A549 (cell line): ENCODE measurements around the gene PLD2. TPM values are rescaled to one million over a fixed set of nuclear protein-coding genes. Genes with fewer than 3 reads are reported as not detected.
A peak's percentile ranks its signal among the peaks of the same experiment; 100 is the strongest.

Experiments used
- ATAC-seq, 2 experiments: fragments of 200-7000 bp in 1 of 2; fragments of >200 bp in 1 of 2; cut with Nextera tagmentation in 1 of 2; cut with Tn5 transposase in 1 of 2; 3 replicates each; pipeline versions ENCODE4 v1.8.0 to v1.9.1; 2018 to 2020; ENCODE audit warnings: mild to moderate bottlenecking in 1 of 2, moderate library complexity in 1 of 2
- CTCF ChIA-PET: fragments of 300-600 bp; sonication (Branson Sonifier 250); formaldehyde crosslinking; extraction: SDS; loops from one replicate; lab custom pipeline; 2021; ENCODE audit warnings: antibody characterized with exemption, inconsistent platforms; lab: Yijun Ruan, JAX
- POLR2A ChIA-PET: fragments of 350-600 bp; formaldehyde crosslinking; extraction: SDS; loops from one replicate; lab custom pipeline; 2021; ENCODE audit warnings: antibody characterized with exemption, inconsistent platforms; lab: Yijun Ruan, JAX
- DNase-seq, 2 experiments: peaks; one replicate each; pipeline versions ENCODE4 v3.0.0 to v3.0.0-alpha.2; 2011 to 2016; ENCODE audit warnings: low read depth in 1 of 2, low spot score in 1 of 2
- FAIRE-seq: peaks from 2 replicates; lab custom pipeline; 2011; peaks lifted over from hg19 to GRCh38; lab: Jason Lieb, UNC
- H3K27ac ChIP-seq, 2 experiments: fragments of >200 bp; sonication (Bioruptor Twin); formaldehyde crosslinking; 3 replicates each; pipeline ENCODE4 v1.5.1; 2016 to 2017
- H3K4me1 ChIP-seq: fragments of >200 bp; sonication (Bioruptor Twin); formaldehyde crosslinking; 3 replicates; pipeline ENCODE4 v1.6.1; 2016
- H3K4me2 ChIP-seq: fragments of >200 bp; sonication (Bioruptor Twin); formaldehyde crosslinking; 3 replicates; pipeline ENCODE4 v1.6.1; 2016
- H3K4me3 ChIP-seq: fragments of >200 bp; sonication (Bioruptor Twin); formaldehyde crosslinking; 3 replicates; pipeline ENCODE4 v1.5.1; 2016
- H3K9me3 ChIP-seq: fragments of >200 bp; sonication (Bioruptor Twin); formaldehyde crosslinking; 3 replicates; pipeline ENCODE4 v1.6.1; 2016
- BHLHE40 ChIP-seq: IDR thresholded peaks from 2 replicates; pipeline ENCODE4 v1.6.1; 2012; ENCODE audit warnings: low read depth, low read length, inconsistent platforms
- EHF ChIP-seq: fragments of 250-450 bp; sonication (Bioruptor Pico); IDR thresholded peaks from 2 replicates; pipeline ENCODE4 v1.5.0; 2020; ENCODE audit warnings: mild to moderate bottlenecking
- EP300 ChIP-seq, 2 experiments: fragments of >200 bp; sonication (Bioruptor Twin); formaldehyde crosslinking; IDR thresholded peaks; 2 replicates in 1 of 2; 3 replicates in 1 of 2; pipeline ENCODE4 v1.6.1; 2016 to 2017
- ESRRA ChIP-seq: fragments of 150-350 bp; IDR thresholded peaks from 2 replicates; pipeline ENCODE4 v1.6.1; 2014; ENCODE audit warnings: mild to moderate bottlenecking, low read length, borderline replicate concordance
- FOXS1 ChIP-seq: fragments of 250-450 bp; sonication (Bioruptor Pico); IDR thresholded peaks from 2 replicates; pipeline ENCODE4 v1.5.0; 2020; ENCODE audit warnings: mild to moderate bottlenecking, moderate library complexity
- HDAC2 ChIP-seq: fragments of 200-600 bp; sonication (generic); IDR thresholded peaks from 2 replicates; pipeline ENCODE4 v1.6.1; 2016
- HES2 ChIP-seq: fragments of >200 bp; sonication (Bioruptor Twin); formaldehyde crosslinking; IDR thresholded peaks from 2 replicates; pipeline ENCODE4 v1.6.1; 2016
- HOXB13 ChIP-seq: fragments of 250-450 bp; sonication (Bioruptor Pico); IDR thresholded peaks from 2 replicates; pipeline ENCODE4 v1.5.0; 2020; ENCODE audit warnings: low read depth, mild to moderate bottlenecking, moderate library complexity
- HOXB5 ChIP-seq: fragments of 250-450 bp; sonication (Bioruptor Pico); IDR thresholded peaks from 2 replicates; pipeline ENCODE4 v1.5.0; 2020; ENCODE audit warnings: mild to moderate bottlenecking, moderate library complexity
- JUN ChIP-seq, 2 experiments: fragments of >200 bp; sonication (Bioruptor Twin); formaldehyde crosslinking; IDR thresholded peaks; 2 replicates in 1 of 2; 3 replicates in 1 of 2; pipeline ENCODE4 v1.6.1; 2016 to 2017
- KDM1A ChIP-seq: fragments of 200-600 bp; sonication (generic); IDR thresholded peaks from 2 replicates; pipeline ENCODE4 v1.6.1; 2016; ENCODE audit warnings: low read depth, mild to moderate bottlenecking
- MAFK ChIP-seq: fragments of 450-650 bp; IDR thresholded peaks from 2 replicates; pipeline ENCODE4 v1.6.1; 2014; ENCODE audit not compliant: partially characterized antibody
- MAZ ChIP-seq: fragments of 150-350 bp; IDR thresholded peaks from 2 replicates; pipeline ENCODE4 v1.6.1; 2014; ENCODE audit warnings: antibody characterized with exemption, low read depth, low read length, borderline replicate concordance
- NR3C1 ChIP-seq: fragments of >200 bp; sonication (Bioruptor Twin); formaldehyde crosslinking; IDR thresholded peaks from 3 replicates; pipeline ENCODE4 v1.6.1; 2017
- RARB ChIP-seq: fragments of 250-450 bp; sonication (Bioruptor Pico); IDR thresholded peaks from 2 replicates; pipeline ENCODE4 v1.8.0; 2021; ENCODE audit warnings: mild to moderate bottlenecking, moderate library complexity
- RCOR1 ChIP-seq: fragments of 150-350 bp; IDR thresholded peaks from 2 replicates; pipeline ENCODE4 v1.6.1; 2014; ENCODE audit warnings: antibody characterized with exemption, low read length, low read depth
- RFX5 ChIP-seq: fragments of 450-650 bp; IDR thresholded peaks from 2 replicates; pipeline ENCODE4 v1.7.1; 2014; ENCODE audit warnings: antibody characterized with exemption, mild to moderate bottlenecking, moderate library complexity
- SMC3 ChIP-seq: fragments of >200 bp; sonication (Bioruptor Twin); formaldehyde crosslinking; IDR thresholded peaks from 3 replicates; pipeline ENCODE4 v1.6.1; 2018; ENCODE audit warnings: inconsistent platforms
- SREBF2 ChIP-seq: fragments of 450-650 bp; IDR thresholded peaks from 2 replicates; pipeline ENCODE4 v1.6.1; 2014; ENCODE audit warnings: mild to moderate bottlenecking, moderate library complexity
- TFCP2L1 ChIP-seq: fragments of 250-450 bp; sonication (Bioruptor Pico); IDR thresholded peaks from 2 replicates; pipeline ENCODE4 v1.5.0; 2021; ENCODE audit warnings: mild to moderate bottlenecking
- ZC3H11A ChIP-seq: fragments of 450-650 bp; IDR thresholded peaks from 2 replicates; pipeline ENCODE4 v1.6.1; 2014; ENCODE audit warnings: antibody characterized with exemption, mild to moderate bottlenecking
- ZFP36 ChIP-seq: fragments of 450-650 bp; IDR thresholded peaks from 2 replicates; pipeline ENCODE4 v1.6.1; 2014; ENCODE audit warnings: borderline replicate concordance; ENCODE audit not compliant: partially characterized antibody
- ZNF302 ChIP-seq: fragments of 250-450 bp; sonication (Bioruptor Pico); IDR thresholded peaks from 2 replicates; pipeline ENCODE4 v1.9.0; 2021; ENCODE audit warnings: inconsistent platforms, mild to moderate bottlenecking, moderate library complexity
- WGBS: methylation state at CpG from one replicate; pipeline ENCODE4 v1.1.6; 2017; ENCODE audit errors: missing lambda C conversion rate; 5-methylcytosine and 5-hydroxymethylcytosine counted together
- polyA plus RNA-seq, 4 experiments: library from polyadenylated mRNA; depleted of rRNA in 3 of 4; stranded (reverse); fragments of >200 nt; fragmentation: RNase III in 1 of 4; extraction: RNeasy Plus Mini Kit Qiagen cat#74134 plus additional on column Dnase treatment in 1 of 4; gene quantifications; 2 replicates in 3 of 4; 3 replicates in 1 of 4; pipeline ENCODE4 v1.2.3, GENCODE V29; 2011 to 2017

PLD2 gene
- polyA plus RNA-seq, 2 of the 4 experiments (the other 2 are of a cell fraction), result 17.0 to 23.0 TPM

GRCh38 chr17:4837471-4838308 lies 30.7 kb downstream of the PLD2 start:
- WGBS, result 90% methylated on average over 13 of the region's 13 CpGs
- Histone ChIP-seq H3K4me3 (no peak overlapping the region), H3K4me2 (no peak overlapping the region), H3K4me1 (peaks cover 37% of the 10 kb centered on the region), H3K27ac (no peak overlapping the region), H3K9me3 (no peaks in the 10 kb centered on the region)
- POLR2A ChIA-PET, result interaction anchor here (1.0 to 1.5 kb wide), 3 partner anchors 31 to 47 kb away, joined by 3 read pairs; partner anchors contain the start of gene PLD2
- no peak for ATAC-seq
- TF ChIP-seq MAFK, result peak; percentile 20
- TF ChIP-seq ZC3H11A, result no peak
- TF ChIP-seq FOXS1 (CRISPR knock-in tag), result no peak
- no peak for FAIRE-seq
- no peak for DNase-seq
- CTCF ChIA-PET, result interaction anchor here (0.9 to 6.0 kb wide), 12 partner anchors 9 to 271 kb away, joined by 3 to 27 read pairs (median 6); partner anchors contain the start of genes ARRB2 and GLTPD2

GRCh38 chr17:4838309-4838785 lies 31.4 kb downstream of the PLD2 start:
- no peak for TF ChIP-seq ESRRA
- TF ChIP-seq BHLHE40, result no peak
- no peak for TF ChIP-seq EHF (CRISPR knock-in tag)
- TF ChIP-seq ZNF302 (CRISPR knock-in tag), result no peak
- TF ChIP-seq NR3C1, result no peak
- TF ChIP-seq JUN (IDR thresholded peaks at IDR 0.05), result no peak
- TF ChIP-seq SMC3, result no peak
- no peak for TF ChIP-seq RARB (CRISPR knock-in tag)
- no peak for TF ChIP-seq RCOR1
- TF ChIP-seq ZFP36, result no peak
- no peak for TF ChIP-seq RFX5
- Histone ChIP-seq H3K4me3 (no peak overlapping the region), H3K9me3 (no peaks in the 10 kb centered on the region), H3K4me2 (no peak overlapping the region), H3K4me1 (peaks cover 37% of the 10 kb centered on the region), H3K27ac (no peak overlapping the region)
- 95% methylated on average over 3 of the region's 3 CpGs for WGBS
- FAIRE-seq, result no peak
- no peak for DNase-seq
- no peak for ATAC-seq
- ChIA-PET CTCF (interaction anchor here (1.1 to 6.0 kb wide), 9 partner anchors 8 to 272 kb away, joined by 3 to 27 read pairs (median 6); partner anchors contain the start of gene GLTPD2), POLR2A (interaction anchor here (1.0 kb wide), 1 partner anchor 48 kb away, joined by 3 read pairs; no protein-coding TSS in a partner anchor)

- 90% methylated on average over 8 of the region's 8 CpGs for whole genome bisulfite sequencing
- Histone ChIP-seq H3K4me2 (no peak overlapping the region), H3K4me1 (peaks cover 36% of the 10 kb centered on the region), H3K27ac (no peak overlapping the region), H3K9me3 (no peaks in the 10 kb centered on the region), H3K4me3 (no peak overlapping the region)
- ATAC-seq (no peak), FAIRE-seq (no peak), DNase-seq (no peak)
- CTCF ChIA-PET, result interaction anchor here (2.3 to 6.0 kb wide), 5 partner anchors 10 to 108 kb away, joined by 5 to 27 read pairs (median 9); partner anchors contain the start of genes GLTPD2 and MED11
- POLR2A ChIA-PET, result no interaction called here
- TF ChIP-seq EP300 (IDR thresholded peaks at IDR 0.05) (no peak), ZC3H11A (no peak), TFCP2L1 (CRISPR knock-in tag) (no peak), HOXB5 (CRISPR knock-in tag) (no peak), KDM1A (no peak), MAZ (no peak), NR3C1 (no peak), HOXB13 (CRISPR knock-in tag) (no peak), EHF (CRISPR knock-in tag) (no peak), BHLHE40 (no peak), HES2 (no peak), SREBF2 (no peak), HDAC2 (no peak), RFX5 (no peak)
Measured at GRCh38 chr17:4839221-4839620, 32.3 kb downstream of the PLD2 start.
